ENCODE results near the gene DLGAP4. TPM values are rescaled to one million over a fixed set of nuclear protein-coding genes. Genes with fewer than 3 reads are reported as not detected.
"Not testable (repeated sequence)": the region's sequence is repeated elsewhere in the genome, so short reads cannot be mapped to it uniquely, and the experiment has no call there.

Gene DLGAP4
- total RNA-seq, 1 donor from 2014 or later: 38.1 TPM

DNA sequence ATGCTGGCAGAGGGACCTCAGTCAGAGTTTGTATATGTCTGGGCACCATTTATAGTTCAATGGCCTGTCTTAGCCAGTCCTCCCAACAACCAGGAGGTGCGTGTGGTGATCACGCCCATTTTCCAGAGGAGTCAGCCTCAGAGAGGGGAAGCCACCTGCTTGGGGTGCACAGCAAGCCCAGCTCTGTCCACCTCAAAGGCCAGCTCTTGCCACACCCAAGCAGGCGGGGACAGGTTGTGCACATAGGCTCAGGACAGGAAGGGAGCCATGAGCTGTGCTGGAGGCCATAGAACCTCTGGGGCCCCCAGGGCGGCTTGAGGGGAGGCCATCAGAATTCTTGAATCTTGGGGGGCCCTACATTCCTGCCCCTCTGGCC is 61.2 kb downstream of the DLGAP4 start:
- DNase-seq: no peak
- intact Hi-C loops (cut with micrococcal nuclease): no loop called here
- no peak for ATAC-seq

DNA sequence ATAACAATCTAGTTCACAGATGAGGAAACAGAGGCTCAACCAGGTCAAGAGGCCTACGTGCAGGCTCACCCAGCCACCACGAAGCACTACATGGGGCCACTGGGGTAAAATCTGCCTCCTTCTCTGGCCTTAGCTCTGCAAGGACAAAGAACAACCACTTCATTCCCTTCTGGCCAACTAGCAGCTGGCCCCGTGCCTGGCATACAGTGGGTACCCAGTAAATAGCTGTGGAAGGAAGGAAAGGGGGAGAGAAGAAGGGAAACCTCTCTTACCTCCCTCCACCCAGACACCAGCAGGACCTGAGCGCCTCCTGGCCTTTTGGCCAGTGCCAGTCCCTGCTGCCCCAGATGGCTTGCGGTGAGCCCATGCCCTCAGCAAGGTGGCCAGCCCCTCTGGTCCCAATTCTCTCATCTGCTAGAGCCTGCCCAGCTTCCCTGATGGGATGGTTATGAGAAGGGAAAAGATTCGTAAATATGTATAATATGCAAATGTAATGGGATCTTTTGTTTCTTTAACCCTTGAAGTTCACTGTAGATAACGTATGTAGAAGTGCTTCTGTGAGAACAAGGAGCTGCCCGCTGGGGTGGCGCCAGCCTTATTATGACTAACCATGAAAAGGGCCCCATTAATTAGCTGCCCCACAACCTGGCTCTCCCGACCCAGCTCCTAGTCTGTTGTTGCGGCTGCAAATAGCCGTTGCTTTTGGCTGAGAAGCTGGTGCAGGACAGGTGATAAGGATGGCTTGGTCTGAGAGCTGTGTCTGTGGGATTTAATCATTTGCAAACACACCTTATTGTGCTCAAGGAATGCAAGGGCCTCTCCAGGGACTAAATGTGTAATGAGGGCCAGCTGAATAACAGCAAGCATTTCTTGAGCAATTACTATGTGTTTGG is 62.0 kb downstream of the DLGAP4 start:
- intact Hi-C loops (cut with micrococcal nuclease): no loop called here
- DNase-seq (no peak), ATAC-seq (no peak)

DNA sequence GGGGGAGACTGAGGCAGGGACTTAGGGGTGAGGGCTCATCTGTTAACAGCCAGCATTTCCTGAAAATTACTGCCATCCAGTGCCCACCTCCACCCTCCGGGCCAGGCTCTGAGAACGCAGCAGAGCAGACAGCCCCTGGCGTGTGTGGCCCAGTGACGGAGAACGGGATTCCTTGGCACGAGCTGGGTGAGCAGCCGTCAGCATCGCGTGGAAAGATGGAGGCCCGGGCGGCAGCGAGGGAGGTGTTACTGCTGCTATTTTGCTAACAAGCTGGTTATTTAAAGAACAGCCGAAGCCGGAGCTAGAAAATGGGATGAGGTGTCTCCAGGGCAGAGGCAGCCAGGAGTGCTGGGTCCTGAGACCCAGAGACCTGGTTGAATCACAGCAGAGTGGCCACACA is 62.7 kb downstream of the DLGAP4 start:
- intact Hi-C loops (cut with micrococcal nuclease): no loop called here
- ATAC-seq: no peak
- no peak for DNase-seq

DNA sequence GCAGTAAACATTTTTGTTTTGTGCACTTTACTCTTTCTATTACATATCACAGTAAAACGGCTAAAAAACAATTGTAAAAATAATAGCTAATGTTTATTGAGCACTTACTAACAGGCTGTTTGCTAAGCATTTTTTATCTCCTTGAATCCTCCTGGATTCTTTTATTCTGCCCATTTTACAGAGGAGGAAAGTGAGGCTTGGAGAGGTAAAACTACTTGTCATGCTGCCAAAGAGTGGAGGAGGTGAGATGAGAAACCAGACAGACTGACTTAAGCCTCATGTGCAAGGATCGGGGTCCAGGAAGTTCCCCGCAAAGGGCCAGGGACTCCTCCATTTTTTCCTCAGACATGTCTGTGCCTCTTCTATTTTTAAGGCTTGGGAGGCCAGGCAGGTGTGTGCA is 63.6 kb downstream of the DLGAP4 start:
- DNase-seq (no peak), ATAC-seq (no peak)
- intact Hi-C loops (cut with micrococcal nuclease): no loop called here

DNA sequence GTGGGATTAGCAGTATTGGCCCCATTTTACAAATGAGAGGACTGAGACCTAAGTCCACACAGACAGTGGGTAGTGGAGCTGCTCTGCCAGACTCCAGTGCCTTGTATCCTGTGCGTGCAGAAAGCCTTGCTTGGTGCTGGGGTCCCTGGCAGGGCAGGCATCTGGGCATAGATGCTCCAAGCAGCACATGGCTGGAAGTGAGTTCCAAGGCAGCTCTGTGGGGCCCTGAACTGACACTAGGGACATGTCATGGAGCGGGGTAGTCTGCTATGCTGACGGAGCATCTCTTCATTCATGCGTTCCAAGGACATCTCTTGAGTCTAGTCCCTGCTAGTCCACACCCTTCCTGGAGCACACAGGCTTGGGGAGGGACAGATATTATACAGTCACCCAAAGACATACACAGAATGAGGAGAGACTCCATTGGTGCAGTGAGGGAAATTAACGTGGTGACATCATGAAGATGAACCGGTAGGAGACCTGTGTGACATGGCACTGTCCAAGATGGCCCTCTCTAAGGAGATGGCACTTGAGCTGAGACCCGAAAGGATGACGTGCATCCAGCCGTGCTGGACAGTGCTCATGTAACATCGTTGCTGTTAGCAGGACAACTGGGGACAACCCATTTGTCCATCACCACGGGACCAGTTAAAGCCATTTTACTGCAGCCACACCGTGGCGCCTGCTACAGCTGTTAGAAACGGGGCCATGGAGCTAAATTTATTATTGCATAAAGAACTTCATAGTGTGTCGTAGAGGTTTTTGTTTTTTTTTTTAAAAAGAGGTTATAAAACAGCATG is 65.1 kb downstream of the DLGAP4 start:
- ATAC-seq (no peak), DNase-seq (no peak)
- intact Hi-C loops (cut with micrococcal nuclease): no loop called here

DNA sequence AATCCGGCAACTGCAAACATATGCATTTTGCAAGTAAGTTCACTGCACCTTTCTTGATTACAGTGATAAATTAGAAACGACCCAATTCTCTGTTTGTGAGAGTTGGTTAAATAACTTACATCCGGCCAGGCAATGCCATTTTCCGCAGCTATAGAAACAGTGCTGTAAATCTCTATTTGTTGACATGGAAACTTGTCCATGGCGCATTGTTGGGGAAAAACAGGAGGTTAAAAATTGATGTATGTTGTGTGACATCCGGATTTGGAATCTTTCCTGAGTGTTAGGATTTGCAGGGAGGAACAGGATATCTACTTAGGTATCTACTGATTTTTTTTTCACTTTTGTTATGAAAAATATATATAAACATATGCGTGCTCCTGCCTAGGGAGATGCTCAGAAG is 66.5 kb downstream of the DLGAP4 start:
- no peak for ATAC-seq
- DNase-seq: no peak
- intact Hi-C loops (cut with micrococcal nuclease): no loop called here

DNA sequence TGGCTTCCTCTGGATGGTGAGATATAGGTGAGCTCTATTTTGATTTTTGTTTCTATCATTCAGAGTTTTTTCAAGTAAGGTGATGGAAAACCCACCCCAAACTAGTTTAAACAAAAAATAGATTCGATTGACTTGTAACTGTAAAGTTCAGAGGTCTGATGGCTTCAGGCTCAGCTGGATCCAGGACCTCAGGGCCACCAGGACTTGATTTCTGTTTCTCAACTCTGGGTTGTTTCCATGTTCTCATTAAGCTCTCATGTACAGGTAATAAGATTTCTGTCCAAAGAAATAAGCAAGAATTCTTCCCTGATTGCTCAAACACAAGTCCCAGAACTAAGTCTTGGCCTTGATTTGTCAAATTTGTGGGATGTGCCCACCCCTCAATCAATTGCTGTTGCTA is 67.0 kb downstream of the DLGAP4 start:
- DNase-seq: no peak
- no peak for ATAC-seq
- intact Hi-C loops (cut with micrococcal nuclease): no loop called here

DNA sequence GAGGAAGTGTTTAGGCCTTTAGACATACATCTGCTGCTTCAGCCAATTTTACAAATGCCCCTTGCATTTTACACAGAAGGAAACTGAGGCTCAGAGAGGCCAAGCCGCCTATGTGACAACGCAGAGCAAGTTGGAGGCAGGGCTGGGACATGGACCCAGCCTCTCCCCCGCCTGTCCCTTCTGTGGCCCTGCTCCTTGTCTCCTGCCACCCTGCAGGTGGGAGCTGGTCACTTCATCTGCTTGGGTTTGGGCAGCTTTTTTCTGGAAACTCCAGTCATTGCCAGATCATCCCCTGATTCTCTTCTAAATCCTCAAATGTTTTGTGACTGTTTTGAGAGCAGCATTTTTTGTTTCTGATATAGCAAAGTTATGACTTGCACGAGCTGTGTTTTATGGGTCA is 68.9 kb downstream of the DLGAP4 start:
- ATAC-seq: no peak
- DNase-seq: no peak

DNA sequence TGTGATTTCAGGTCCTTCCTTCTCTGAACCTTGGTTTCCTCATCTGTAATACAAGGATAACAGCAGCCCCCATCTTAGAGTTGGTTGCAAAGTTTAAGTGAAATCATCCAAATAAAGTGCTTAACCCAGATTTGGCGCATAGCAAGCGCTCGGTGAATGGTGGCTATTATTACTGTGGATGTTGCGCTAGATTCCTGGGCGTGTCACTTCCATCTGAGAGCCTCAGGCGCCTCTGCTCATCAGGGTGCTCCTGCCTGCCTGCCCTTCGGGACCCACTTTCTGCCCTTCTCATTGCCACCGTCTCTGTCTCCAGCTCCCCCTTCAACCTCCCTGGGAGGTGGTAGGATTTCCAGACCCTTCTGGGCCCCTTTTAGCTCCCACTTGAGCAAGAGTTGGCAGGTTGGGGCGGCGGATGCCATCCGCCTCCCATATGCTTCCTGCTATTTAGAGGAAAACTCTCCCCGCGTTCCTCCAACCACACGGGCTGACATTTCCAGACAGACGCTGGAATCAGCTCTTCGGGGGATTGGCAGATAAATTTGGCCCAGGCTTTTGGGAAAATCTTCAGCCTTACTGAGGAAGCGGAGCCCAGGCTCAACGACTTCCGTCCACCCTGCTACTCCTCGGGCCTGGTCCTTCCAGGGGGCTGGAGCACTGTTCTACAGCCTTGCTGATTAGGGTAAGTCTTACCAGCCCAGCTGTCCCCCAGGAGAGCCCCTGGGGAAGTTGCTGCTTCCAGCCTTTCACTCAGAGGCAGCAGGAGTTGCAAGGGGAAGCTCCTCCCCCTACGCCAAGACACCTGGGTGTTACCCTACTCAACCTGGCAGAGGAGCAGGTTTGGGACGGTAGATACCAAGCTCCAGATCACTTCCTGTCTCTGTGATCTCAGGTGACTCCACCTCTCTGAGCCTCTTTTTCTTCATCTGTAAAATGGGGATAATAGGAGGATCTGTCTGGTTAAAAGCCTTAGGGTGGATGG is 71.5 kb downstream of the DLGAP4 start:
- DNase-seq: no peak
- intact Hi-C loops (cut with micrococcal nuclease): no loop called here
- ATAC-seq: no peak

More for the DNA sequence above, 68.9 kb downstream of the DLGAP4 start:
- intact Hi-C loops (cut with micrococcal nuclease): no loop called here

DNA sequence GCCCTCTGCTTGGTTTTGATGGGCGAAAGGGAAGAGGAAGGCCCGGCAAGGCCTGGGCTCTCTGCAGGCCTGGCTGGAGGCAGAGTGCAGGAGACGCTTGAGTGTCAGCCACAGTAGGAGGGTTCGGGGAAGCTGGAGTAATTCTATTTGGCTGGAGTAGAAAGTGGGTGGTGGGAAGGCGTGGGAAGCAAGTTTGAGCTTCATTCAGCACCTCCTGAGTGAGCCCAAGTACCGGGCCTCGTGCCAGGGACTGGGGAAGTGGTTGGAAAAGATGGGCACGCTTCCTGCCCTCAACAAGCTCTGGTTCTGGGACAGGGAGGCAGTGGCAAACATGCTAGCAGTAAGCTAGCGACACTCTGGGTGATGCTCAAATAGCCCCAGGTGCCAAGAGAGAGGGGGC is 72.5 kb downstream of the DLGAP4 start:
- DNase-seq: no peak
- intact Hi-C loops (cut with micrococcal nuclease): no loop called here

DNA sequence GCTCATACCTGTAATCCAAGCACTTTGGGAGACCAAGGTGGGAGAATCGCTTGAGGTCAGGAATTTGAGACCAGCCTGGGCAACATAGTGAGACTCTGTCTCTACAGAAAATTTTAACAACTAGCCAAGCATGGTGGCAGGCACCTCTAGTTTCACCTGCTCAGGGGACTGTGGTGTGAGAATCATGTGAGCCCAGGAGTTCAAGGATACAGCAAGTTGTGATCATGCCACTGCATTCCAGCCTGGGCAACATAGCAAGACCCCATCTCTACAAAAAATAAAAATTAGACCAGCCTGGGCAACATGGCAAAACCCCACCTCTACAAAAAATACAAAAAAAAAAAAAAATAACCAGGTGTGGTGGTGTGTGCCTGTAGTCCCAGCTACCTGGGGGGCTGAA is 73.8 kb downstream of the DLGAP4 start:
- ATAC-seq; intact Hi-C loops (cut with micrococcal nuclease); DNase-seq: not testable (repeated sequence)

More for the DNA sequence above, 72.5 kb downstream of the DLGAP4 start:
- no peak for ATAC-seq

DNA sequence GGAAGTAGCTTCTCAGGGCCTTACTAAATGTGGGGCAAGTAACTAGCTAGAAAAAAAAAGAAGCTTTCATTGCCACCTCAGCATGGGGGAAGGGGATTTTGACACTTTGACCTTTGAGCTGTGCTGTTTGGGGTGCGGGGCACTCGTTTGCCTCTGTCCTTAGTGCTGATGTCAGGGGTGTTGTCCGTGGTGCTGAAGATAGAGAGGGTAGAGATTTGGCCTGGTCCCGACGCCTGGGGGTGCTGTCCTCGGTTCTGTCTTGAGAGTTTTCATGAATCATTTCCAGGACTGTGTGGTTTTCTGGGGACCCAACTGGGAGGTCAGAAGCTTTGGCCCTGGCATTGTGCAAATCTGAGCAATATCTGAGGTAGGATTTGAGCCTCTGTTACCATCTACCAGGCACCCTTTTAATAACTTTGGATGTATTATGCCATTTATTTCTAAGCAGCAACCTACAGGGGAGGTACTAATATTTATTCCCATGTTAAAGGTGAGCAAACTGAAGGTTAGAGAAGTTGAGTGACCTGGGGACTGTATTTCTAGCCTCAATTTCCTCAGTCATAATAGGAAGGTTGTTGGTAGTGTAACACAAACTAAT is 78.0 kb downstream of the DLGAP4 start:
- DNase-seq: no peak
- intact Hi-C loops (cut with micrococcal nuclease): no loop called here
- ATAC-seq: peak; percentile 60

DNA sequence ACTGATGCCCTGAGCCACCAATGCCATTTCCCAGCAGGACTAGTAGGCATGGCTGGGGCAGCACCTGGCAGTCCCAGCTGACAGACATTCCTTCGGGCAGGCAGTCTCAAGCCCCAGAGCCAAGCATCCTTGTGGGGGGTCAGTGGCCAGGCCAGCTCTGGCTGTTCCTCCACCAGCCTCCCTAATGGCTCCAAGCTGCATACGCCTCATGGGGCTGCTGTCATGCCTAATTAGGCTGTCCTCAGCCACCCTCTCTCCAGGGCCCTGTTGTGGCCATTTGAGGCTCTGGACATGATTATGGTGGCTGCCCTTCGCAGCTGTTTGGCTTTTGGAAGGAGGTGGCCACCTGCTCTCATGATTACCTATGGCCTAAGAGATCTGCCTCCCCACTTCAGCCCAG is 79.4 kb downstream of the DLGAP4 start:
- DNase-seq: no peak
- intact Hi-C loops (cut with micrococcal nuclease): no loop called here
- no peak for ATAC-seq

DNA sequence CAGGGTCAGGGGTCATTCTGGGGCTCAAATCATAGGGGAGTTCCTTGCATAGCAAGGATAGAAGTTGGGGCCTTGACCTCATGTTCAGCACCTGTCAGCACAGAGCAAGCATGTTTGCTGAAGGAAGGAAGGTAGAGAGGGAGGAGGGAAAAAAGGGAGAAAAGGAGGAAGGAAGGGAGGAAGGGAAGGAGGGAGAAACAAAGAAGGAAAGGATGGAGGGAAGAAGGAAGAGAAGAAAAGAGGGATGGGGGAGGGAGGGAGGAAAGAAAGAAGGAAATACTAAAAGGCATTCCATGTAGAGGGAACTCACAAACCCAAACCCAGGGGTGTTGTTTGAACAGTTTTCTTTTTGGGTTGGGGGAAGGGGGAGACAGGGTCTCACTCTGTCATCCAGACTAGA is 80.1 kb downstream of the DLGAP4 start:
- no peak for DNase-seq
- no peak for ATAC-seq
- intact Hi-C loops (cut with micrococcal nuclease): no loop called here

DNA sequence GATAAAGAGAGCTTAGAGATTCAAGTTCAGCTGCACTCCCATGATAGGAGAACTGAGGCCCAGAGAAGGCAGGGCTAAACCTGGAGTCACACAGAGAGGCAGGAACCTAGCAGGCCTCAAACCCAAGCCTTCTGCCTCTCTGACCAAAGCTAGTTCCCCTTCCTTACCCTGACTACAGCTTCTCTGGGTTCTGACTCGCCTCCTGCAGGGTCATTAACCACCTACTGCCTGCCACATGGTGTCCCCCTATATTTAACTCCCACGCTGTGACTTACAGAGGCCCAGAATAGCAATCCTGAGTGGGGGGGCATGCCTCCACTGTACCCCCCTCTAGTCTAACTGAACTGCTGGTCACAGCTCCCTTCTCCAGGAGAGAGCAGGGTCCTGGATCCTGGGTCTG is 84.1 kb downstream of the DLGAP4 start:
- intact Hi-C loops (cut with micrococcal nuclease): no loop called here
- ATAC-seq: no peak
- DNase-seq: no peak

DNA sequence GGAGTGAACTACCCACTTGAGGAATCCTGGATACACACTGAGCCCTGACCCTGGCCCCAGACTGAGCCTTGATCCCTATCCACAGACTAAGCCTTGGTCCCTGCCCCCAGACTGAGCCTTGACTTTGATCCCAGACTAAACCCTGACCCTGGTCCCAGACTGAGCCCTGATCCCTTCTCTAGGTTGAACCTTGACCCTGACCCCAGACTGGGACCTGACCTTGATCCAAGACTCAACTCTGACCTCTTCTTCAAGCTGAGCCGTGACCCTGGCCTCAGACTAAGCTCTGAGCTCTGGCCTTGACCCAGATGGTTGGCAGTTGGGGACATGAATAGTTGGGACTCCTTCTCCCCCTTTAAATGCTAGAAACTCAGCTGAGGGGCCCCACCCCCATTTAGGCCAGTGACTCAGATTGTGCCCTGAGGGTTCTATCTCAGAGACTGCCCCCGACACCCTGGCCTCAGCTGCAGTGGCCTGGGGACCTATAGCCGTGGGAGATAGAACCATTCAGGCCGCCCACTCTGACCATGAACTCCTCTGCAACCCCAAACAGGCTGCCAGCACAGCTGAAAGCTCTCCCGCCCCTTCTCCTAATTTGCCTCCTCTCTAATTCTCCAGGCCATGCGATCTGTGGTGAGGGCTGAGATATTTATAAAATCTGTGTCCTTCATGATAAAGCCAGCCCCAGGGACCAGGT is 84.7 kb downstream of the DLGAP4 start:
- intact Hi-C loops (cut with micrococcal nuclease): no loop called here
- no peak for DNase-seq
- ATAC-seq: no peak

DNA sequence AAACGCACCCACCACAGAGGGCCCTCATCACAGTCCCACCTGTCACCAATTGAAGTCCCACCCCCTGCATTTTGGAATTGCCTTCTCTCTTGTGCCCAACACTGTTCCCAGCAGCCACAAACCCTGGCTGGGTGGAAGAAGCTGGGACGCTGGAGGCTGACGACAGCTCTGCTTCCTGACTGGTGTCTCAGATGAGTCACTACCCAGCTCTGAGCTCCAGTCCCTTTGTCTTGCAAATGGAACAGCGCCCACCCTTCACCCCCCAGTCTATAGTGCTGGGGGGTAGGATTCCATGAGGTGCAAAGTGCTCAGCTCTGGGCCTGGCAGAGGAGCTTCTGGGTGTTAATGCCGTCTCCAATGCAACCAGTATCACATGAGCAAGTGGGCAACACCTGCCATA is 85.3 kb downstream of the DLGAP4 start:
- DNase-seq (no peak), ATAC-seq (no peak)
- intact Hi-C loops (cut with micrococcal nuclease): no loop called here

DNA sequence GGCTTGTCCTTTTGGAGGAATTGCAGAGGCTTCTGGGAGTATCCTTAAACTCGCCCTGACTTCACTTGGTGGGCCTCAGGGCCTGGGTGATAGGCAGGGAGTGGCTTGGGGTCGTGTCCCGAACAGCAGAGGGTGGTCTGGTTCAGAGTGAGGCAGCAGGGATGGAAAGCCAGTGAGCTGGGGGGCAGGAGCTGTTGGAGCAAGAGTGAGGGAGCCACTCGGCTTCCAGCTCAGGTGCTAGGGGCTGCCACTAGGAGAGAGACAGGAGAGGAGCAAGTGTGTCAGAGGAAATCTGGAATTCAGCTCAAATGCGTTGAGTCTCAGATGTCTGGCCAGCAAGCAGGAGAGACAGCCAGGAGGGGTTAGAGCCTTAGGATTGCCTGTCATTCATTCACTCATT is 85.8 kb downstream of the DLGAP4 start:
- intact Hi-C loops (cut with micrococcal nuclease): no loop called here
- DNase-seq (no peak), ATAC-seq (no peak)

DNA sequence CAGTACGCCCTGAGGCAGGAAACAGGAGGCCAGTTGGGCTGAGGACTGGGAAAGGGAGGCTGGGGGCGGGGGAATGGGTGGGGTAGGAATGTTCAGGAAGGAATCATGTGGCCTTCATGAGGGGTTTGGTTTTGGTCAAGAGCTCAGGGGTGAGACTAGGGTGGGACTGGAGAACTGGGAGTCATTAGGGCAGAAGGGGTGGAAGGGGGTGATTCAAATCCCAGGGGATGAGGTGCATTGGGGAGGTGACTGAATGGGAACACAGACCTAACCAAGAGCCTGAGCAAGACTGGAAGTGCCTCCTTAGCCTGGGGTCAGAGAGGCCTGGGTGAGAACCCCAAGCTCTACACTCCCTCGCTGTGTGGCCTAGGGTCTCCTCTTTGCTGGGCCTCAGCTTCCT is 86.8 kb downstream of the DLGAP4 start:
- no peak for ATAC-seq
- intact Hi-C loops (cut with micrococcal nuclease): no loop called here
- DNase-seq: no peak
